HG02623 (cell line): ENCODE measurements around the gene ISG15.
A peak's percentile ranks its signal among the peaks of the same experiment; 100 is the strongest.

Source experiments
- ATAC-seq: cut with Tn5 transposase; IDR thresholded peaks from one replicate; pipeline ENCODE4 v1.9.1; 2021; ENCODE audit warnings: moderate library complexity; ENCODE audit not compliant: unreplicated experiment

ISG15 gene

GRCh38 chr1:1013105-1013921, at the start of gene ISG15:
ISG15 (plus strand) TSS chr1:1013497; CDS start chr1:1013574, 77 bp downstream.
- ATAC-seq: peak; percentile 73

- no peak for ATAC-seq
These were observed 49.4 kb upstream of the ISG15 start for GRCh38 chr1:963746-964525.

DNA sequence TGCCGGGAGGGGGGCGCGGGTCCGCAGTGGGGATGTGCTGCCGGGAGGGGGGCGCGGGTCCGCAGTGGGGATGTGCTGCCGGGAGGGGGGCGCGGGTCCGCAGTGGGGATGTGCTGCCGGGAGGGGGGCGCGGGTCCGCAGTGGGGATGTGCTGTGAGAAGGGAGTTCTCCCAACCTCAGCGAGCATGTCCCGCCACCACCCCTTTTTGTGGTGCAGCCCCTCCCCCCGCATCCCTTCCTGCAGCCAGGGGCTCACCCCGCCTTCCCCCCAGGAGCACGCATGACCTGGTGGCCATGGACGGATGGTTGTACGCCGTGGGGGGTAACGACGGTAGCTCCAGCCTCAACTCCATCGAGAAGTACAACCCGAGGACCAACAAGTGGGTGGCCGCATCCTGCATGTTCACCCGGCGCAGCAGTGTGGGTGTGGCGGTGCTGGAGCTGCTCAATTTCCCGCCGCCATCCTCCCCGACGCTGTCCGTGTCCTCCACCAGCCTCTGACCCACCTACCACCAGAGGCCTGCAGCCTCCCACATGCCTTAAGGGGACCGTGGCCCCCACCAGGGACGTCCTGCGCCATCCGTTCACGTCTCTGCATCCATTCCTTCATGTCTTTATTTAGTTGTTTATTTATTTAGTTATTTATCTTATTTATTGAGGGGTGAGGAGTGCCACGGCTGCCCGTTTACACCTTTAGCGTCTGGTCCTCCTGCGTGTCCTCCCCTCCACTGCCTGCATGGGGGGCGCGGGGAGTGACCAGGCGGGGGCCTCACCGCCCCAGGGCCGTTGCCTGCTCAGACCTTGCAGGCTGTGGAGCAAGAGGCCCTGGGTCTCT, 48.4 kb upstream of the ISG15 start:
- ATAC-seq: no peak

GRCh38 chr1:965526-966134, 47.7 kb upstream of the ISG15 start:
- ATAC-seq: no peak

GRCh38 chr1:966135-966703, 47.1 kb upstream of the ISG15 start, which contains the start of gene PLEKHN1:
PLEKHN1 (plus strand) TSS chr1:966482; CDS start chr1:966532, 50 bp downstream.
- ATAC-seq: peak; percentile 12

- ATAC-seq: peak; percentile 68
These were observed 46.5 kb upstream of the ISG15 start for GRCh38 chr1:966704-967300.

DNA sequence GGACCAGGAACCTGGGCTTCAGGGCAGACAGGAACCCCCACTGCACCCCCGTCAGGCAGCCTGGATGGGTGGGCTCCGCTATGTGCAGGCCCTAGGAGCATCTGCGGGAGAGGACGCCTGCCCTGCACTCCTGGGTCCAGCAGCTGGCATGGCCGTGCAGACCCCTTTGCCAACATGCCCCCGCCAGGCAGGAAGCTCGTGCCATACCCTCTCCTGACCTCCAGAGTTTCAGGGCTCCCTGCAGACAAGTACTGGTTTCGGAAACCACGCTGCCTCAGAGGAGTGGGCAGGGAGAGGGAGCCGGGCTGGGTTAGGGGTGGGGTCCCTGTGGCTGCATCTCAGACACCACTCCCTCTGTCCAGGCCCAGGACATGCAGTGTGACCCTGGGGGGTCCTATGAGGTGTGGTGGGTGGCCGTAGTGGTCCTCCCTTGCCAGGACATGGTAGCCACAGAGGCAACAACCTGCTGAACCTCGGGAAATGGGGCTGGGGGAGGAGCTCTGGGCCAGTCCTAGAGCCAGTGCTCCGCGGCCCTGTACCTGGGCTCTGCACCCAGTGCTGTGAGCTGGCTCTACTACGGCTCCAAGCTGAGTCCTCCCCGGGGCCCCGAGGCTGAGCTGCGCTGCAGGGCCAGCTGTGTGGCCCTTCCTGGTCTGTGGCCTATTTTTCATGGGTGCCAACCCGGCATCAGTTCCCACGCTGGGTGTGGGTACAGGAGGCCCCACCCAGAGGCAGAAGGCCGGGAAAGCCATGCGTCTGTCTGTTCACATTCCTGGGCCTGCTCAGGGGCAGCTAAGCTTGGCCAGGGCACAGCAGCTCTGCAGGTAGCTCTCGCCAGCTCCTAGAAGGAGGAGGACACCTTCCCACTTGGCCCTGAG, 45.6 kb upstream of the ISG15 start:
- ATAC-seq: no peak

- ATAC-seq: no peak
These were observed 43.9 kb upstream of the ISG15 start for GRCh38 chr1:969260-969855.

GRCh38 chr1:970242-970972, 42.9 kb upstream of the ISG15 start:
- ATAC-seq: no peak

DNA sequence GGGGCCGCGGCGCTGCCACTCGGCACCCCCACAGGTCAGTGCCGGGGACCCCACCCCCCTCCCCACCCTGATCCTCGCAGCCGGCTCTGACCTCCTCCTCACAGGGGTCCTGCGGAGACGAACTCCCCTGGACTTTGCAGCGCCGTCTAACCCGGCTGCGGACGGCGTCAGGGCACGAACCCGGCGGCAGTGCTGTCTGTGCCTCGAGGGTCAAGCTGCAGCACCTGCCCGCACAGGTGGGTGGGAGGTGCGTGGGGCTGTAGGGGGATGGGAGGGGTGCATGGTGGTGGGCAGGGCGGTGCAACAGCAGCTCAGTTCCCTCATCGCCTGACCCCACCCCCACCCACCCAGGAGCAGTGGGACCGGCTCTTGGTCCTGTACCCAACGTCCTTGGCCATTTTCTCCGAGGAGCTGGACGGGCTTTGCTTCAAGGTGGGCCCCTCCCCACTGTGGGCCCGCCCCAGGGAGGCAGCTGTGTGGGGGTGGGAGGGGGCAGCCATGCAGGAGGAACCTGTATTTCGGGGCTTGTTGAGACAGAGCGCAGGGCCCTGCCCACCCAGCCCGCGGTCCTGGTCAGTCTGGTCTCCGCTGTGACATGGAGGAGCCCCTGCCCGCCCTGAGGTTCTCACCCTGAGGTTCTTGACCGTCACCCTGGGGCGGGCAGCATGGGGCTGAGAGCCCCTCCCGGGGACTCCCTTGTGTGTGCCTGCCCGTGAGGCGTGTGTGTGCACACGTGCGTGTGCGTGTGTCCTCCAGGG, 42.1 kb upstream of the ISG15 start:
- ATAC-seq: no peak

DNA sequence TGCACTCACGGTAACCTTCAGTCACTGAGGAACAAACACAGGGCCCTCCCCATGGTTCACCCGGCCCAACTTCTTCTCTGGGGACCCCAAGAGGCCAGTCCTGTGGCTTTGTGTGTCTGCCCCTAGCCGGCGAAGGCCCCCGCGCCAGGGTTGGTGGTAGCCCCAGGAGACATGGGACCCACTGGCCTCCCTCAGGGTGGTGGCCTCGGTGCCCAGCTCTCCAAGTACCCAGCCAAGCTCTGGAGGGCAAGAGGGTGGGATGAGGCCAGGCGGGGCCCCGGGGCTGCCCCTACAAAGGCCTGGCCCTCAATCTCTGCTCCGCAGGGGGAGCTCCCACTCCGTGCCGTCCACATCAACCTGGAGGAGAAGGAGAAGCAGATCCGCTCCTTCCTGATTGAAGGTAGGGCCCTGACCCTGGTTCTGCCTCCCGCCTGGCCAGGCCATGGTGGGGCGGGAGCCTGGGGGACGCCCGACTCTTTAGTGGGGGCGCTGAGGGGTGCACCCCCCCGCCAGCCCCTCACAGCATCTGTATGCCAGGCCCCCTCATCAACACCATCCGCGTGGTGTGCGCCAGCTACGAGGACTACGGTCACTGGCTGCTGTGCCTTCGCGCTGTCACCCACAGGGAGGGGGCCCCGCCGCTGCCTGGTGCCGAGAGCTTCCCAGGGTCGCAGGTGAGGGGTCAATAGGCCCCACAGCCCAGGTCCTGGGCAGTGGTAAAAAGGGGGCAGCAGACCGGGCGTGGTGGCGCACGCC, 41.4 kb upstream of the ISG15 start:
- ATAC-seq: no peak

GRCh38 chr1:972726-973458, 40.4 kb upstream of the ISG15 start:
- ATAC-seq: no peak

GRCh38 chr1:973459-974292, 39.6 kb upstream of the ISG15 start:
- ATAC-seq: no peak

- ATAC-seq: no peak
These were observed 39.0 kb upstream of the ISG15 start for GRCh38 chr1:974293-974640.

- no peak for ATAC-seq
These were observed 38.5 kb upstream of the ISG15 start for GRCh38 chr1:974687-975328.
